HG03039 (cell line): Measurements from ENCODE around the gene COQ5.
A peak's percentile ranks its signal among the peaks of the same experiment; 100 is the strongest.
"Not testable (repeated sequence)": the region's sequence is repeated elsewhere in the genome, so short reads cannot be mapped to it uniquely, and the experiment has no call there.

ENCODE experiments used
- ATAC-seq: cut with Tn5 transposase; IDR thresholded peaks from one replicate; pipeline ENCODE4 v1.9.1; 2021; ENCODE audit warnings: mild to moderate bottlenecking, moderate library complexity; ENCODE audit not compliant: unreplicated experiment

Gene COQ5

GRCh38 chr12:120529641-120530417 lies 871 bp upstream of the COQ5 start:
- ATAC-seq: no peak

- no peak for ATAC-seq
These were observed 6.4 kb downstream of the COQ5 start for GRCh38 chr12:120522568-120522967.

- ATAC-seq: not testable (repeated sequence)
These were observed 9.6 kb downstream of the COQ5 start for GRCh38 chr12:120519324-120519723.

- no peak for ATAC-seq
These were observed 13.5 kb downstream of the COQ5 start for GRCh38 chr12:120515496-120515895.

GRCh38 chr12:120514002-120514401 lies 15.0 kb downstream of the COQ5 start:
- no peak for ATAC-seq

GRCh38 chr12:120508537-120508936 lies 20.4 kb downstream of the COQ5 start:
- no peak for ATAC-seq

GRCh38 chr12:120504587-120504986 lies 24.4 kb downstream of the COQ5 start:
- ATAC-seq: no peak

GRCh38 chr12:120500581-120500980 lies 28.4 kb downstream of the COQ5 start:
- ATAC-seq: no peak

- no peak for ATAC-seq
These were observed 30.0 kb downstream of the COQ5 start for GRCh38 chr12:120498870-120499515.

GRCh38 chr12:120497524-120498150 lies 31.3 kb downstream of the COQ5 start:
- ATAC-seq: no peak

- ATAC-seq: peak; percentile 3
These were observed 32.3 kb downstream of the COQ5 start for GRCh38 chr12:120496413-120497340.

- ATAC-seq: peak; percentile 88
These were observed 33.1 kb downstream of the COQ5 start, which contains the start of gene DYNLL1 for GRCh38 chr12:120495731-120496412. TSS of gene DYNLL1 (plus strand) at chr12:120496113. CDS start at chr12:120496422, 309 bp downstream.

GRCh38 chr12:120495186-120495730 lies 33.7 kb downstream of the COQ5 start:
- peak; percentile 20 for ATAC-seq

GRCh38 chr12:120490833-120491512 lies 38.0 kb downstream of the COQ5 start:
- no peak for ATAC-seq

- no peak for ATAC-seq
These were observed 38.6 kb downstream of the COQ5 start for GRCh38 chr12:120490325-120490724.

GRCh38 chr12:120489018-120489417 lies 39.9 kb downstream of the COQ5 start:
- ATAC-seq: no peak

- no peak for ATAC-seq
These were observed 40.8 kb downstream of the COQ5 start for GRCh38 chr12:120488057-120488640.

GRCh38 chr12:120487552-120487951 lies 41.4 kb downstream of the COQ5 start:
- ATAC-seq: not testable (repeated sequence)
